H1 (cell line): ENCODE data around the gene FAM234A. TPM values are rescaled to one million over a fixed set of nuclear protein-coding genes. Genes with fewer than 3 reads are reported as not detected.

Experiments
- CTCF ChIA-PET: fragments of 300-600 bp; sonication (Branson Sonifier 250); formaldehyde crosslinking; loops from one replicate; lab custom pipeline; 2021; ENCODE audit not compliant: partially characterized antibody; lab: Charles Lee
- POLR2A ChIA-PET: fragments of 300-600 bp; sonication (Branson Sonifier 250); formaldehyde crosslinking; loops from one replicate; lab custom pipeline; 2021; ENCODE audit warnings: inconsistent platforms; ENCODE audit not compliant: partially characterized antibody; lab: Charles Lee
- DNase-seq, 2 experiments: peaks; one replicate each; pipeline versions ENCODE4 v3.0.0 to v3.0.0-alpha.2; 2010 to 2022; ENCODE audit warnings: low spot score in 2 of 2, low read depth in 1 of 2, mixed read lengths in 1 of 2
- FAIRE-seq: peaks from 2 replicates; lab custom pipeline; 2011; peaks lifted over from hg19 to GRCh38; lab: Jason Lieb, UNC
- H2AFZ ChIP-seq: 2 replicates; pipeline ENCODE4 v1.8.1; 2012; ENCODE audit warnings: low read length, inconsistent platforms
- H2AK5ac ChIP-seq: 2 replicates; pipeline ENCODE4 v1.6.1; 2013; ENCODE audit warnings: low read depth, low read length
- H2BK120ac ChIP-seq: replicated peaks from 2 replicates; pipeline ENCODE3; 2013; ENCODE audit warnings: low read depth, low read length, inconsistent platforms
- H2BK12ac ChIP-seq: 2 replicates; pipeline ENCODE4 v1.6.1; 2013; ENCODE audit warnings: low read depth, low read length
- H2BK15ac ChIP-seq: 2 replicates; pipeline ENCODE4 v1.6.1; 2013; ENCODE audit warnings: low read length
- H2BK20ac ChIP-seq: 2 replicates; pipeline ENCODE4 v1.6.1; 2013; ENCODE audit warnings: low read length
- H2BK5ac ChIP-seq: 2 replicates; pipeline ENCODE4 v1.6.1; 2013; ENCODE audit warnings: low read depth, low read length
- H3K14ac ChIP-seq: 2 replicates; pipeline ENCODE4 v1.6.1; 2013; ENCODE audit warnings: inconsistent platforms; ENCODE audit not compliant: insufficient read length
- H3K18ac ChIP-seq: 2 replicates; pipeline ENCODE4 v1.6.1; 2013; ENCODE audit warnings: low read length; ENCODE audit errors: extremely low read depth
- H3K23ac ChIP-seq: 2 replicates; pipeline ENCODE4 v1.6.1; 2013; ENCODE audit warnings: inconsistent platforms; ENCODE audit not compliant: insufficient read length
- H3K23me2 ChIP-seq: 2 replicates; pipeline ENCODE4 v1.6.1; 2013; ENCODE audit warnings: low read depth, low read length
- H3K27ac ChIP-seq: 2 replicates; pipeline ENCODE4 v1.6.1; 2011; ENCODE audit warnings: low read depth, low read length, inconsistent platforms
- H3K27me3 ChIP-seq, 4 experiments: replicated peaks in 1 of 4; 1 replicate in 1 of 4; 2 replicates in 3 of 4; pipeline versions ENCODE4 v1.6.1 to v1.8.1; 2011 to 2013; ENCODE audit warnings: low read length in 3 of 4, mild to moderate bottlenecking in 3 of 4, inconsistent platforms in 2 of 4, mixed read lengths in 2 of 4, moderate library complexity in 1 of 4; ENCODE audit not compliant: control insufficient read depth in 3 of 4, insufficient read depth in 3 of 4; ENCODE audit errors: extremely low read depth in 1 of 4
- H3K36me3 ChIP-seq, 4 experiments: 2 replicates each; pipeline versions ENCODE4 v1.6.1 to v1.8.1; 2011 to 2013; ENCODE audit warnings: mild to moderate bottlenecking in 4 of 4, low read length in 3 of 4, moderate library complexity in 2 of 4, control low read depth in 1 of 4, inconsistent platforms in 1 of 4; ENCODE audit not compliant: insufficient read depth in 4 of 4, control insufficient read depth in 2 of 4
- H3K4ac ChIP-seq: replicated peaks from 2 replicates; pipeline ENCODE3; 2013; ENCODE audit warnings: low read length, low read depth, mixed read lengths, inconsistent platforms; ENCODE audit not compliant: insufficient read length
- H3K4me1 ChIP-seq, 4 experiments: replicated peaks in 1 of 4; 1 replicate in 1 of 4; 2 replicates in 3 of 4; pipeline versions ENCODE4 v1.6.1 to v1.8.1; 2011 to 2013; ENCODE audit warnings: low read length in 3 of 4, inconsistent platforms in 2 of 4, mixed read lengths in 1 of 4; ENCODE audit not compliant: insufficient read depth in 4 of 4, control insufficient read depth in 3 of 4
- H3K4me2 ChIP-seq, 2 experiments: 2 replicates each; pipeline versions ENCODE4 v1.6.1 to v1.8.1; 2011 to 2013; ENCODE audit warnings: low read depth in 2 of 2, low read length in 2 of 2, control low read depth in 1 of 2, inconsistent platforms in 1 of 2, mild to moderate bottlenecking in 1 of 2; ENCODE audit not compliant: insufficient read depth in 1 of 2
- H3K4me3 ChIP-seq, 4 experiments: fragments of 200-600, 300-600 bp in 1 of 4; sonication (generic), shearing (Covaris generic), sonication (Bioruptor Twin) in 1 of 4; 2 replicates each; pipeline versions ENCODE4 v1.5.1 to v1.8.1; 2011 to 2016; ENCODE audit warnings: low read length in 4 of 4, low read depth in 3 of 4, control low read depth in 2 of 4, inconsistent platforms in 2 of 4, mild to moderate bottlenecking in 2 of 4, mixed read lengths in 1 of 4, moderate library complexity in 1 of 4; ENCODE audit not compliant: insufficient read depth in 2 of 4; ENCODE audit errors: extremely low read depth in 1 of 4
- H3K56ac ChIP-seq: replicated peaks from 2 replicates; pipeline ENCODE3; 2013; ENCODE audit warnings: low read depth, mild to moderate bottlenecking, mixed read lengths, low read length, inconsistent platforms; ENCODE audit not compliant: insufficient read length
- H3K79me1 ChIP-seq: 2 replicates; pipeline ENCODE4 v1.6.1; 2013; ENCODE audit warnings: low read depth, low read length, control low read depth
- H3K79me2 ChIP-seq, 2 experiments: 2 replicates each; pipeline versions ENCODE4 v1.6.1 to v1.8.1; 2012 to 2013; ENCODE audit warnings: low read length in 2 of 2, mild to moderate bottlenecking in 2 of 2, inconsistent platforms in 1 of 2; ENCODE audit not compliant: insufficient read depth in 2 of 2, control insufficient read depth in 1 of 2
- H3K9ac ChIP-seq, 4 experiments: replicated peaks in 1 of 4; 1 replicate in 1 of 4; 2 replicates in 3 of 4; pipeline versions ENCODE4 v1.6.1 to v1.8.1; 2011 to 2013; ENCODE audit warnings: low read depth in 3 of 4, low read length in 3 of 4, control low read depth in 2 of 4, mild to moderate bottlenecking in 2 of 4, moderate library complexity in 2 of 4, inconsistent platforms in 1 of 4; ENCODE audit errors: extremely low read depth in 1 of 4
- H3K9me3 ChIP-seq, 2 experiments: 2 replicates each; pipeline versions ENCODE4 v1.6.1 to v1.8.1; 2012 to 2013; ENCODE audit warnings: mild to moderate bottlenecking in 2 of 2, moderate library complexity in 2 of 2, control low read depth in 1 of 2, inconsistent platforms in 1 of 2, low read depth in 1 of 2, low read length in 1 of 2, mixed read lengths in 1 of 2; ENCODE audit not compliant: insufficient read depth in 2 of 2
- H4K20me1 ChIP-seq, 2 experiments: replicated peaks in 1 of 2; 2 replicates each; pipeline versions ENCODE3 to v1.8.1; 2011 to 2013; ENCODE audit warnings: inconsistent platforms in 2 of 2, low read length in 2 of 2, mild to moderate bottlenecking in 1 of 2; ENCODE audit not compliant: insufficient read depth in 2 of 2, control insufficient read depth in 1 of 2
- H4K5ac ChIP-seq: 2 replicates; pipeline ENCODE4 v1.6.1; 2013; ENCODE audit warnings: low read length, low read depth, mixed read lengths, inconsistent platforms; ENCODE audit not compliant: insufficient read length
- H4K8ac ChIP-seq: 2 replicates; pipeline ENCODE4 v1.8.0; 2013; ENCODE audit warnings: mild to moderate bottlenecking, moderate library complexity, low read length, inconsistent platforms; ENCODE audit not compliant: insufficient read depth; ENCODE audit errors: extremely low read depth
- H4K91ac ChIP-seq: replicated peaks from 2 replicates; pipeline ENCODE3; 2013; ENCODE audit warnings: low read length, mixed read lengths, inconsistent platforms; ENCODE audit not compliant: insufficient read length
- CREB1 ChIP-seq: IDR thresholded peaks from 2 replicates; pipeline ENCODE4 v1.6.1; 2012; ENCODE audit warnings: inconsistent platforms
- CTCF ChIP-seq, 3 experiments: IDR thresholded peaks; 1 replicate in 2 of 3; 2 replicates in 1 of 3; pipeline versions ENCODE4 v1.5.1 to v1.6.1; 2011; ENCODE audit warnings: low read length in 3 of 3, mild to moderate bottlenecking in 3 of 3, inconsistent platforms in 2 of 3, low read depth in 1 of 3, moderate library complexity in 1 of 3; ENCODE audit not compliant: insufficient read depth in 1 of 3; ENCODE audit errors: control extremely low read depth in 1 of 3
- FOSL1 ChIP-seq: IDR thresholded peaks from 2 replicates; pipeline ENCODE4 v1.6.1; 2011; ENCODE audit warnings: mild to moderate bottlenecking, low read depth, low read length, moderate library complexity; ENCODE audit not compliant: insufficient read depth
- GABPA ChIP-seq: IDR thresholded peaks from 2 replicates; pipeline ENCODE4 v1.6.1; 2011; ENCODE audit warnings: mild to moderate bottlenecking, low read length, moderate library complexity, borderline replicate concordance; ENCODE audit not compliant: insufficient read depth
- KDM4A ChIP-seq: IDR thresholded peaks from one replicate; pipeline ENCODE4 v1.7.1; 2012; ENCODE audit warnings: low read depth, mild to moderate bottlenecking, moderate library complexity, low read length, inconsistent platforms; ENCODE audit not compliant: severe bottlenecking
- NRF1 ChIP-seq: IDR thresholded peaks from 2 replicates; pipeline ENCODE4 v1.6.1; 2011; ENCODE audit warnings: mild to moderate bottlenecking, low read depth, low read length, improper control_type of control experiment
- PHF8 ChIP-seq: fragments of 200-600 bp; sonication (generic); conservative IDR thresholded peaks from 2 replicates; pipeline ENCODE4 v1.7.1; 2012; ENCODE audit warnings: low read depth, mild to moderate bottlenecking, inconsistent platforms, low read length, moderate library complexity
- TAF1 ChIP-seq: IDR thresholded peaks from 2 replicates; pipeline ENCODE4 v1.6.1; 2011; ENCODE audit warnings: mild to moderate bottlenecking, low read depth, low read length
- WGBS, 2 experiments: shearing (Covaris generic) in 1 of 2; methylation state at CpG; one replicate each; pipeline versions ENCODE4 v1.1.6 to v1.1.7; 2013 to 2015; ENCODE audit warnings: low lambda C conversion rate in 2 of 2, mixed read lengths in 2 of 2, inconsistent platforms in 1 of 2, low coverage in 1 of 2, missing lambda C conversion rate in 1 of 2; ENCODE audit not compliant: insufficient replicate concordance in 2 of 2, insufficient coverage in 1 of 2, insufficient read length in 1 of 2; ENCODE audit errors: extremely low coverage in 1 of 2, missing lambda C conversion rate in 1 of 2; 5-methylcytosine and 5-hydroxymethylcytosine counted together
- polyA plus RNA-seq, 7 experiments: library from polyadenylated mRNA; depleted of rRNA in 3 of 7; stranded (reverse) in 5 of 7; unstranded in 2 of 7; fragments of >200 nt in 5 of 7; fragments of 200-250 nt in 2 of 7; gene quantifications; 1 replicate in 5 of 7; 2 replicates in 1 of 7; 4 replicates in 1 of 7; pipeline versions ENCODE4 v1.2.1 to v1.2.3, GENCODE V29; 2011 to 2013; ENCODE audit warnings: missing spikeins in 2 of 7, mixed read lengths in 2 of 7
- total RNA-seq: library from RNA; stranded (reverse); fragmentation: NEBNext Ultra II Directional; extraction: Animal tissue kit (Norgen Biotek cat#: 25700); gene quantifications from 2 replicates; pipeline ENCODE4 v1.2.1, GENCODE V29; 2021

Gene FAM234A
- total and polyA plus RNA-seq, 2 of the 8 experiments (the other 6 are each of a cell fraction or from before 2014, with no cell fraction given): 80.6 to 104 TPM

DNA sequence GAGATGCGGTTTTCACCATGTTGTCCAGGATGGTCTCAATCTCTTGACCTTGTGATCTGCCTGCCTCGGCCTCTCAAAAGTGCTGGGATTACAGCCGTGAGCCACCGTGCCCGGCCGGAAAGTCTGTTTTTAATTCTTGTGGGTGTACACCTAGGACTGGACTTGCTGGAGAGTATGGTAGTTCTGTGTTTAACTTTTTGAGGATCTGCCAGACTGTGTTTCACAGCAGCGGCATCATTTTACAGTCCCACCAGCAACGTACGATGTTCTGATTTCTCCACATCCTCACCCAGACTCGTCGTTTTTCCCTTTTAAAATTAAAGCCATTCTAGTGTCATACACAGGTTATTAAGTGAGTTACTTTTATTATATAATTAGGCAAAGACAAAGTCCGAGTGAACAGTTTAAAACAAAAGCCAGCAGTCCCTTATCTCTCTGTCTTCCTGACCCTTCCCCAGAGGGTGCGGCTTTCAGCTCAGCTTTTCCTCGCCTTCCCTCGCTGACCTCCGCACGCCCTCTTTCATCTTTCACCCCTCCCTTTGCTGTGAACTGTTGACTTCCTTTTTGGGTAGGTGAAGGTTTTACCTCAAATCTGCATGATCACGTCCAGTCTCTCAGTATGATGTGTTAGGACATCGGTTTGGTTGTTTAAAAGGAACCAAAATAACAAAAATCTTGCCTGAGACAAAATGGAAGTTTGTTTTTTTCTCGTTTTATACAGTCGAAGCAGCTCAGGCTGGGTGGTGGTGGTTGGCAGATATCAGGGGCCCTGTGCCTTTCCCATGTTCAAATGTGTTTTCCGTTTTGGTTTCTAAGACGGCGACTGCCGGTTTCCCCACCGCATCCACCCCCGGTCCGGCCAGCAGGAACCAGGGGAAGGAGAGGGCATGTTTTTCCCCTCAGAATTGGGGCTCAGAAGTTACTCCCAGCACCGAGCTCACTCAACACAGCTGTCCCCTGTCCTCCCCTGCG, 18.0 kb downstream of the FAM234A start:
- no peaks in the 10 kb centered on the region for H3K23me2 ChIP-seq
- H3K27me3 ChIP-seq: no peaks in the 10 kb centered on the region
- DNase-seq (no peak), FAIRE-seq (no peak)
- H2BK5ac ChIP-seq: no peak overlapping the region
- H3K23ac ChIP-seq: no peak overlapping the region
- peaks cover 0 to 14% (median 3%) of the 10 kb centered on the region in 4 experiments; a peak in 4 of 8 replicates for H3K36me3 ChIP-seq
- H3K4me1 ChIP-seq: no peaks in the 10 kb centered on the region
- H4K8ac ChIP-seq: no peak overlapping the region
- no peak overlapping the region for H3K56ac ChIP-seq
- POLR2A ChIA-PET: interaction anchor here (1.0 to 2.3 kb wide), 3 partner anchors 17 to 24 kb away, joined by 4 to 6 read pairs (median 4); no protein-coding TSS in a partner anchor
- H3K18ac ChIP-seq: no peak overlapping the region
- peaks cover 2 to 7% of the 10 kb centered on the region in 2 experiments for H4K20me1 ChIP-seq
- no peak overlapping the region for H3K4me2 ChIP-seq
- H4K5ac ChIP-seq: no peak overlapping the region
- H3K9me3 ChIP-seq: no peaks in the 10 kb centered on the region
- no peak overlapping the region for H2AFZ ChIP-seq
- CTCF ChIA-PET: interaction anchor here (0.7 to 1.2 kb wide), 3 partner anchors 69 to 797 kb away, joined by 3 read pairs; no protein-coding TSS in a partner anchor
- H2BK20ac ChIP-seq: no peak overlapping the region
- no peak overlapping the region for H4K91ac ChIP-seq
- H3K14ac ChIP-seq: no peak overlapping the region
- no peak overlapping the region for H2BK12ac ChIP-seq
- H2AK5ac ChIP-seq: no peak overlapping the region
- no peak overlapping the region for H3K4ac ChIP-seq
- 95% methylated on average over 30 of the region's 30 CpGs; no CpG with 5 or more reads in 1 of the 2 experiments for WGBS, 2 experiments
- H3K27ac ChIP-seq: no peak overlapping the region
- no peak overlapping the region for H2BK15ac ChIP-seq
- no peaks in the 10 kb centered on the region for H3K79me2 ChIP-seq
- H3K4me3 ChIP-seq: no peak overlapping the region
- no peak overlapping the region for H2BK120ac ChIP-seq
- H3K79me1 ChIP-seq: no peaks in the 10 kb centered on the region; the same call in none of the 2 replicates
- no peak overlapping the region for H3K9ac ChIP-seq
- TF ChIP-seq GABPA (no peak), TAF1 (no peak), FOSL1 (no peak), KDM4A (no peak), PHF8 (no peak), NRF1 (no peak), CTCF (IDR thresholded peaks at IDR 0.05; ENCODE audit: control extremely low read depth in 1 of 3, insufficient read depth in 1 of 3, low read depth in 1 of 3, low read length in 3 of 3) (no peak), CREB1 (no peak)
